Memory B cell (primary cell): Measurements from ENCODE around the gene HSD17B8.

Source experiments
- ATAC-seq: fragments of 150-1000 bp; cut with Tn5 transposase; 2 replicates; pipeline ENCODE4 v1.10.0; 2021; ENCODE audit warnings: low read depth, mild to moderate bottlenecking, moderate library complexity
- DNase-seq, 2 donors: peaks; one replicate each; pipeline ENCODE4 v3.0.0; 2022; ENCODE audit warnings: low spot score in 2 of 2
- H3K27ac Mint-ChIP-seq: one replicate; pipeline ENCODE4 v1.8.0; 2022; ENCODE audit warnings: mild to moderate bottlenecking, moderate library complexity, mixed read lengths
- H3K27me3 Mint-ChIP-seq: one replicate; pipeline ENCODE4 v1.8.0; 2022; ENCODE audit warnings: mixed read lengths
- H3K36me3 Mint-ChIP-seq: one replicate; pipeline ENCODE4 v1.8.0; 2022; ENCODE audit warnings: mild to moderate bottlenecking, mixed read lengths
- H3K4me1 Mint-ChIP-seq: one replicate; pipeline ENCODE4 v1.8.0; 2022; ENCODE audit warnings: mixed read lengths
- H3K4me3 Mint-ChIP-seq: one replicate; pipeline ENCODE4 v1.8.0; 2022; ENCODE audit warnings: mild to moderate bottlenecking, moderate library complexity, mixed read lengths
- H3K9me3 Mint-ChIP-seq: one replicate; pipeline ENCODE4 v1.8.0; 2022; ENCODE audit warnings: mixed read lengths

The HSD17B8 gene

GRCh38 chr6:33247977-33248642 is 43.7 kb downstream of the HSD17B8 start:
- no peaks in the 10 kb centered on the region for H3K27me3 Mint-ChIP-seq
- H3K4me1 Mint-ChIP-seq: peaks cover 26% of the 10 kb centered on the region
- ATAC-seq: peak; percentile 38
- peak overlapping the region; percentile 85 for H3K27ac Mint-ChIP-seq
- DNase-seq: peak; percentile 91 to 97
- H3K9me3 Mint-ChIP-seq: no peaks in the 10 kb centered on the region
- peak overlapping the region; percentile 87 for H3K4me3 Mint-ChIP-seq
- H3K36me3 Mint-ChIP-seq: peaks cover 11% of the 10 kb centered on the region

DNA sequence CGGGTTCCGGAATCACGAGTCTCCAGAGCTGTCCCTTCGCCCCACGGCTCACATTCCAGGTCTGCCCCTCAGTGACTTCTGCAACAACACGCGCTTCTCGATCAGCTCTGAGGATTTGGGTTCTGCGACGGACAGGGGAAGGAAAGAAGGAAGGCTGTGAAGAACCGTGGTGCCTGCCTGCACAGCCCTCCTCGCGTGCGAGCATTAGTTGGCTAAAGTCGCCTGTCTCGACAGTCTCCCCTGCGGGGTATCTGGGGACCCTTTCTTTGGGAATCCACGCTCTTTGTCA is 44.1 kb downstream of the HSD17B8 start:
- Mint-ChIP-seq H3K4me3 (peak overlapping the region; percentile 87), H3K9me3 (no peaks in the 10 kb centered on the region), H3K27ac (peak overlapping the region; percentile 85), H3K36me3 (peaks cover 11% of the 10 kb centered on the region), H3K27me3 (no peaks in the 10 kb centered on the region), H3K4me1 (peaks cover 26% of the 10 kb centered on the region)
- DNase-seq (no peak), ATAC-seq (peak; percentile 18)

DNA sequence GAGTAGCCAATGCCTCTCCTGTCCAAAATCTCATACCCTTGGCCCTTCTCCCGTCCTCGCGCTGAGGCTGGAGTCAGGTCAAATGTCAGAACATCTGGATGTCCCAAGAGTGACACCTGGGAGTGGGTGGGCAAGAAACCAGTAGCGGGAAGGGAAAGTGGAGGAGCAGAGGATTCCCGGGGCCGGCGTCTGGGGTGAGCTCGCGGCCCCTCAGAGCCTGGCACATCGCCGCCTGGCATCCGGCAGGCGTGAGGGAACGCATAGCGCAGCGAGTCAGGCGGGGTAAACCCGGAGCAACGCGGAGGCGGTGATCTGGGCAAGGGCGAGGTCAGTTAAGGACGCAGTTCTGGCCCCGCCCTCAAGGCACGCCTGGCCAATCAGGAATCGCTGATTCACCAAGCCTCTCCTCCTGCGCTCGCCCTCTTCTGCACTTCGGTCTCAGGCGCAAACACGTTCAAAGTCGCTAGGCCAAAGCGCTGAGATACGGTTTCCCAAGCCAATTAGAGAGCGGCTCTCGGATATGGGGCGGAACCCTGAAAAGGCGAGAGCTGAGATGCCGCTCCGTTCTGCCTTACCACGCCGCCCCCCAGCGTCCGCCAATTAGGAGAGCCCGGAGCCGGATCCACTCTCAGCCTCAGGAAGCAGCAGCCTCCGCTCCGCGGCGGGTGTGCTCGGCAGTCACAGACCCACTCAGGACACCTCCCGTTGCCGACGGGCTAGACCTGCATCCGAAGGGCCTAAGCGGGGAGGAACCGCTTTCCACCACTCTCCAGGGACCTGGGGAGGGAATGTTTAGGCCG is 44.7 kb downstream of the HSD17B8 start:
- H3K9me3 Mint-ChIP-seq: no peaks in the 10 kb centered on the region
- peaks cover 11% of the 10 kb centered on the region for H3K36me3 Mint-ChIP-seq
- H3K27ac Mint-ChIP-seq: peak overlapping the region; percentile 85
- ATAC-seq (peak; percentile 84), DNase-seq (peak; percentile 84 to 90)
- peaks cover 26% of the 10 kb centered on the region for H3K4me1 Mint-ChIP-seq
- H3K27me3 Mint-ChIP-seq: no peaks in the 10 kb centered on the region
- H3K4me3 Mint-ChIP-seq: peak overlapping the region; percentile 87

GRCh38 chr6:33249732-33250630 is 45.5 kb downstream of the HSD17B8 start:
- H3K27ac Mint-ChIP-seq: peak overlapping the region; percentile 85
- H3K36me3 Mint-ChIP-seq: peaks cover 11% of the 10 kb centered on the region
- no peaks in the 10 kb centered on the region for H3K9me3 Mint-ChIP-seq
- no peak for ATAC-seq
- H3K4me1 Mint-ChIP-seq: peaks cover 26% of the 10 kb centered on the region
- no peaks in the 10 kb centered on the region for H3K27me3 Mint-ChIP-seq
- H3K4me3 Mint-ChIP-seq: peak overlapping the region; percentile 87
- no peak for DNase-seq

DNA sequence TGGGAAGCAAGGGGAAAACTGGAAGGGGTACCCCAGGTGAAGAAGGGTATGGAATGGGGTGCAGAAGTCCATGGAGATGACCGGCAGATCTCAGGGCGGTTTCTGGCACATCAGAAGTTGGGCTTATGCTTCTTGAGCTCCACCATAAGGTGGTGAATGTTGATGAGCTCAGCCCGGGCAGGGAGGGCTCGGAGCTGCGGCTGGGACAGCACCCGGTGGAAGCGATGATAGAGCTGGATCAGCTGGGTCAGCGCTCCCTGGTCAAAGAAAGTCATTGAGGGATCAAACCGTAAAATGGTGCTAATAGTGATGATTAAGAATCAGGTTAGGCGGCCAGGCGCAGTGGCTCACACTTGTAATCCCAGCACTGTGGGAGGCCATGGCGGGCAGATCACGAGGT is 46.3 kb downstream of the HSD17B8 start:
- Mint-ChIP-seq H3K27me3 (no peaks in the 10 kb centered on the region), H3K4me3 (peak overlapping the region; percentile 87), H3K27ac (peak overlapping the region; percentile 82), H3K4me1 (peaks cover 26% of the 10 kb centered on the region), H3K9me3 (no peaks in the 10 kb centered on the region), H3K36me3 (peaks cover 13% of the 10 kb centered on the region)
- DNase-seq (no peak), ATAC-seq (no peak)

GRCh38 chr6:33251395-33252012 is 47.0 kb downstream of the HSD17B8 start:
- no peak for ATAC-seq
- peaks cover 14% of the 10 kb centered on the region for H3K36me3 Mint-ChIP-seq
- H3K27me3 Mint-ChIP-seq: no peaks in the 10 kb centered on the region
- DNase-seq: no peak
- H3K27ac Mint-ChIP-seq: no peak overlapping the region
- H3K4me3 Mint-ChIP-seq: peak overlapping the region; percentile 2
- no peaks in the 10 kb centered on the region for H3K9me3 Mint-ChIP-seq
- peaks cover 26% of the 10 kb centered on the region for H3K4me1 Mint-ChIP-seq

DNA sequence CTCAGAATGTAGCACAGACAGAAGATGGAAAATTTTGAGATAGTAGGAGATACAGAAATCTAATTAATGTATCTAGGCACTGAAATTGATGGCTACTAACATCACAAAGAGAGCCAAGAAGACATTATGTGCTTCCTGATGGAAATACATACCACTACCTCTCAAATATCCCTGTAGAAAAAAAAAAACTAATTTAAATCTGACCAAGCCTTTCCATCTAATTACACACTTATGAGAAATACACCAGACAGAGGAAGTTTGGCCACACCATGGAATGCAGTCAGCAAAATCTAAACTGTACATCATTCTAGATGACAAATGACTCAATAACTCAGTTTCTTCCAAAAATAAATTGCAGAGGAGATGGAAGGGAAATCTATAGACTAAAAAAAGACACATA is 48.3 kb downstream of the HSD17B8 start:
- DNase-seq (no peak), ATAC-seq (no peak)
- Mint-ChIP-seq H3K4me1 (peaks cover 26% of the 10 kb centered on the region), H3K36me3 (peaks cover 14% of the 10 kb centered on the region), H3K4me3 (no peak overlapping the region), H3K27ac (no peak overlapping the region), H3K9me3 (no peaks in the 10 kb centered on the region), H3K27me3 (no peaks in the 10 kb centered on the region)

GRCh38 chr6:33254591-33254990 is 50.1 kb downstream of the HSD17B8 start:
- Mint-ChIP-seq H3K27ac (no peak overlapping the region), H3K4me1 (peaks cover 16% of the 10 kb centered on the region), H3K36me3 (peaks cover 14% of the 10 kb centered on the region), H3K27me3 (no peaks in the 10 kb centered on the region), H3K4me3 (no peak overlapping the region), H3K9me3 (no peaks in the 10 kb centered on the region)
- DNase-seq: no peak
- no peak for ATAC-seq
